ENCODE data around the gene KCNMA1.
"Not testable (repeated sequence)": the region's sequence is repeated elsewhere in the genome, so short reads cannot be mapped to it uniquely, and the experiment has no call there.

The KCNMA1 gene

DNA sequence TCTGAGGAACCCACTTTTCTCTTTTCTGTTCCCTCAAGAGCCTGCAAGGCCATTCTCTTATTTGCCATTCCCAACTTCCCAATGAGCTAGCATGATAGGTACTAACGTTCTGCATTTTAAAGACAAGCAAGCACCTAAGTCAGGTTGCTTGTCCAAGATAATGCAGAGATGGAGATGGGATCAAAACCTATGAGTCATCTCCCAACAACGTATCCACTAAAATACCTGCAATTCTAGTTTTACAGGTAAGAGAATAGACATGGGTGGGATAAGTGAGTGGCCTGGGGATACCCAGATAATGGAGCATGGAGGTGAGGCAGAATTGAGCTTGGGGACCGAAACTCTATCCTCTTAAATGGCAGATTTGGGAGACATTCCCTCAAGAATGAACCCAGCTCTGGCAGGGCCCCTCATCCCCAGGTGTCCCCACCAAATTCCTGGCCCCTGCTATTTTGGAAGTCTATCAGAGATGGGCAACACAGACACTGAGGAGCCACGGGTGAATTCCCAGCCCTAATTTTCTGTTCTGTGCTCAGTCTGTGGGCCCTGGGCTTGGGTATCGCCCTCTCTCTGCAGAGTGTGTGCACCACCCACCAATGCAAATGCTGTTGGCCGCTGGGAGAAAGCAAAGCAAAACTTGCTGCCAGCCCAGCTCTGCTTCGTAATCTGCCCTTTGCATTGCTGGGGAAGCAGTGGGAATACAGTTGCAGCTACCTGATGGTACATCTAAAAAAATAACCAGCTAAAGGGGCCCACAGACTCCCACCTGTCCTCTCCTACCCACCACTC, 98.3 kb downstream of the KCNMA1 start:
- FAIRE-seq (no peak), DNase-seq (ENCODE audit: insufficient read length, low spot score) (no peak)

DNA sequence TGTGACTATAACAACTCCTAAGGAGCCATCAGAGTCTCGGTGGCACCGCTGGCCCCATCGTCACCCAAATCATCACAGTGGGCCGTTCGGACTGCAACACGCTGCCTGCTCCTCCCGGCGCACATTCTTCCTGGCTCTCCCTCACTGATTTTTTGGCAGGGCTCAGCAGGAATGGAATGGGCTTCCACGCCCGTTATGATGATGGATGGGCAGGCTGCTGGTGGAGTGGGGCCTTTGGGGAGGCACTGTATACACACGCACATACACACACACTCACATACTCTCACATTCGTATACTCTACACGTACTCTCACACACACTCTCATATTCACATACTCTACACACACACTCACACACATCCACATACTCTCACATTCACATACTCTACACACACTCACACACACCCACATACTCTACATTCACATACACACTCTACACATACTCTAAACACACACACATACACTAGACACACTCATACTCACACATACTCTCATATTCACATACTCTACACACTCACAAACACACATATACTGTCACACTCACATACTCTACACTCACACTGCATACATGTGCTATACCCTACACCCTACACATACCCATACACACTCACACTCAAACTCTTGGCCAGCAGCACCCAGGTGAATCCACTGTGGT, 99.8 kb downstream of the KCNMA1 start:
- DNase-seq (ENCODE audit: insufficient read length, low spot score) (no peak), FAIRE-seq (no peak)

DNA sequence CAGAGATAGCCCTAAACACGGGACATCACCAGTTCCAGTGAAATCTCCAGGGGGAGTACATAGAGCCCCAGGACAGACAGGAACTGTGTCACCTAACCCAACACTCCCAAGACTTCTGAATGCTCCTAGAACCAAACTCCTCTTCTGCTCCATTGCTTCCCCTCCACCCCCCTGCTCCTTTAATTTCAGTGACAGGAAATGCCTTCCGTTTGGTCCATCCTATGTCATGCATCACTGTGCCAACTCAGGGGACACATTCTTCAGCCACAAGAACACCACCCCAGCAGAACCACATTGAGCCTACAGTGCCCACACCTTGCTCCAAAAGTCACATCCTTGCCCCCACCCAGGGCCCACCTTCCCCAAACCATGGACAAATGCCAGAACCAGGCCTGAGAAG, 100.5 kb downstream of the KCNMA1 start:
- FAIRE-seq (no peak), DNase-seq (ENCODE audit: insufficient read length, low spot score) (no peak)

DNA sequence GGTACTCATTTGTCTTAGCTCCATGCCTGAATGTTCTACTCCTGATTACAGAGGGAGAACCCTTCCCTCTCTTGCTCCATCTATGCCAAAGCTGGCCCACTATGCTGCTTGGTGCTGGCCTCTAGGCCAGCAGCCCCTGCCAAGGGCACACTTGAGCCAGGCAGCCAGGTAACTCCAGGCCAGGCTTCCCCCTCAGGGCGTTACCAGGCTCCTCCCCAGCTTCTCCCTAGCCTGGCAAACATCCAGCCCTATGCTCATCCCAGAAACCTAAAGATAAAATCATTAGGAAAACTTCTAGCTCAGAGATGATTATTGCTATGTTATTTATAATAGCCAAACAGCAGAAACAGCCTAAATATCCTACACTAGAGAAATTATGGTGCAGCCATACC, 103.7 kb downstream of the KCNMA1 start:
- DNase-seq (ENCODE audit: insufficient read length, low spot score) (no peak), FAIRE-seq (no peak)

DNA sequence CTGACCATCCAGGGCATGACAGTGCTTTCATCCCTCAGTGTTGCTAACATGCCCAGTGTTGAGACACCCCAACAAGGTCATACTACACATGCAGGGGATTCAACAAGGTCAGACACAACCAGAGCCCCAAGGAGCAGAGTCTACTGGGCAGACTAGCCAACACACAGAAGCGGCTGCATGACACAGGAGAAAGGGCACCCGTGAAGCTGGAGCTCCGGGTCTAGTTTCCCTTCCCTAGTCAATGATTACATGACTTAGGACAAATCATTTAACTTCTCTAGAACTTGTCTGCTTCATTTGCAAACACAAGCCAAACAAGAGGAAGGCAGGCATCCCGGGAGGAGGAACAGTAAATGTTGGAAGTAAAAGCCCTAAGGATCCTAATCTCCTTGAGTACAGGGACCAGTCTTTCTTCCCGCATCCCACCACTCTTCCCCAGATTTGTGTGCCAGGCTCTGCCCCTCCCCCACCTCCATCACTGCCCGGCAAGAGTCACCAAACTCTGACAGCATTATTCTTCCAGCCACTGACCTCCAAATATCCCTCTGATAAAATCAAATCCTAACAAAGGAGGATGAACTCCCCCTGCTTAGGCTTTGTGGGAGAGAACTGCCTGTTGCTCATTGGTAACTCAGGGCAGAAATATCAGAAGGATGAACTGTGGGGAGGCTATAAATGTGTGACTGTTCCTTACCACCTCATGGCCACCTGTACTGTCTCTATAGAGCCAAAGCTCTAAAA, 104.3 kb downstream of the KCNMA1 start:
- FAIRE-seq (no peak), DNase-seq (ENCODE audit: insufficient read length, low spot score) (no peak)

DNA sequence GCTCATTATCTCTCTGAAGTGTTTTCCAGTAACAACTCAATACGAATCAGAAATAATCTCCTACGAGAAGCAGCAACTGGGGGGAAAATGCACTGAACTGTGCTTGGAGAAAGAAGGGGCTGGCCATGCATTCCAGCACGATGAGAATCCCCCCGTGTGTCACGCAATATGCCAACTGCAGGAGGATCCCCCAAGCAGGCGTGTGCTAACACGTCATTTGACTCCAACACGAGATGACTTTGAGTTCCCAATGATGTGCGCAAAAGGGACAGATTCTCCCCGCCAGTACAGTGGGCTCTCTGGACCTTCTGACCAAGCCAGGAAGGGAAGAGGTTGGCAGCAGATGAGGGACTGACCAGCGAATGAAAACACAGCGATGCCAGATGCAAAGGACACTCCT, 105.5 kb downstream of the KCNMA1 start:
- FAIRE-seq, result no peak

DNA sequence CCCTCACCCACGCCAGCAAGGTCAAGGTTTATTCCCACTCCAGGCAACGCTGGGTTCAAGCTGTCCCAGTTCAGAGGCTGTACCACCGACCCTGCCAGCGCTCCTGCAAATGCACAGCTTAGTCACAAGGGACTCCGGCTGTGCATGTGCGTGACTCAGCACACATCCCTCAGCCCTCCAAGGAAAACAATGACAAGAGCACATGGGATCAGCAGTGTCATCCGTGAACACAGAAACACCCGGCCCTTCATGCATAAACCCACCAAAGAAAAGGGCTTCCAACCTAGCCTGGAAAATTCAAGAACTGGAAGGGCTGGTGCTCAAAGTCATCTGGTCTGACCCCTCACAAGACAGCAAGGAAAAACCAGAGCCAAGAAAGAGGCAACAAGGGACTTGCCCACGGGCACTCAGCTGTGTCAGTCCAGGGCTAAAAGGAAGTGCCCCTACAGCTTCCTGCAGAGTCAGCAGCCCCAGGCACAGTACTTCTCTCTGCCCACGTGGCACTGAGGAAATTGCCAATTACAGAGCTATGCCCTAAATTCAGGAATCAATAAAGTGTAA, 106.1 kb downstream of the KCNMA1 start:
- no peak for FAIRE-seq

More for the DNA sequence above, 105.5 kb downstream of the KCNMA1 start:
- no peak for DNase-seq (ENCODE audit: insufficient read length, low spot score)

DNA sequence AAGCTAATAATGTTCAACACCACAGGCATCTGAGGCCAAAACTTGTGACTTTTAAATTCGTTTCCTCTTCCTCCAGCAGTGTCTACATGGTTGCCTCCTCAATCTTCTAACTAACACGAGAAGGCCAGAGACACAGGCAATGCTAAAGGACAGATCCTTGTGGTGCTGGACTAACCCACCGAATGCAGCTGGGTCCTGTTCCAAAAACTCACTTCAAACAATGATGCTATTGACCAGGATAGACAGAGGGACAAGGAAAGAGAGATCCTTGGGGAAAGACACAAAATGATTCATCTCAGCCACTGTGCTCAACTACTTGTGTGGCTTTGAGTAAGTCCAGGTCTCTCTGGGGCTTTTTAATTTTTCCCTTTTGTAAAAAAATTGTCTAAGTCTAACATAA, 107.6 kb downstream of the KCNMA1 start:
- FAIRE-seq (no peak), DNase-seq (ENCODE audit: insufficient read length, low spot score) (no peak)

More for the DNA sequence above, 106.1 kb downstream of the KCNMA1 start:
- no peak for DNase-seq (ENCODE audit: insufficient read length, low spot score)

DNA sequence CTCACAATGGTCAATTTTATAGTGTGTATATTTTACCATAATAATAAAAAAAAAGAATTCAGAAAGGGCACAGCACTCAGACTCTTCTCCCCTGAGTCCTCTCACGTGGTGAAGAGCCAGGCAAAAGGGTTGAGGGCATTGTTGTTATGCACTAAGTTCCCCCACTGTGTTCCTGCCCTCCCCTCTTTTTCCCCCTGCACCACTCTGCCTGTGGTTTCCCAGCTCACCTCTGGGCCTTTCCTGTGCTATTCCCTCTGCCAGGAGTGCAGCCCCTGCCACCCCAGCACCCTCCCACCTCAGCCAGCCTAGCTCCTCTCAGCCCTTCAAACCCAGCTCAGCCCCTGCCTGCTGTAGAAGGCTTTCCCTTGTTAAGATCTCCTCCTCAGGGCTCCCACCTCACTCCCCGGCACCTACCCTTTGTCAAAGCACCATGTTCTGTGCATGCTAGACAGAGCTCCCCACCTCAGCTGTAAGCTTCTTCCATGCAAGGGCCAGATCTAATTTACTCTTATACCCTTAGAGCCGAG, 108.5 kb downstream of the KCNMA1 start:
- DNase-seq (ENCODE audit: insufficient read length, low spot score) (no peak), FAIRE-seq (no peak)

DNA sequence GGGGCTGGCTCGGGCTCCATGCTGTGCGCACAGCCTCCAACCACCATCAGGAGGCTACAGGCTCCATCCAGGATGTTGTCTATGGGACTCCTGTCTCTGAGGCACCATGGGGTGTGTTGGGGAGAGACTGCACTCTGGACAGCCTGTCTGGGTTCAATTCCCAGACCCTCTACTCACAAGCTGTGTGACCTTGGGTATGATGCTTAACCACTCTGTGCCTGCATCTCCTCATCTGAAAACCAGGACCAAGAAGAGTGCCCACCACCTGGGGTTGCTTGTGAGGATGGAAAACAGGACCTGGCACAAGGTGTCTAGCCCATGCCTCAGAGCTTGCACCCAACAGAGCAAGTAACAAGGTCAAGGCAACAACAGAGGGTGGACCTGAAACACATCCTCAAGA, 109.8 kb downstream of the KCNMA1 start:
- no peak for DNase-seq (ENCODE audit: insufficient read length, low spot score)
- no peak for FAIRE-seq

DNA sequence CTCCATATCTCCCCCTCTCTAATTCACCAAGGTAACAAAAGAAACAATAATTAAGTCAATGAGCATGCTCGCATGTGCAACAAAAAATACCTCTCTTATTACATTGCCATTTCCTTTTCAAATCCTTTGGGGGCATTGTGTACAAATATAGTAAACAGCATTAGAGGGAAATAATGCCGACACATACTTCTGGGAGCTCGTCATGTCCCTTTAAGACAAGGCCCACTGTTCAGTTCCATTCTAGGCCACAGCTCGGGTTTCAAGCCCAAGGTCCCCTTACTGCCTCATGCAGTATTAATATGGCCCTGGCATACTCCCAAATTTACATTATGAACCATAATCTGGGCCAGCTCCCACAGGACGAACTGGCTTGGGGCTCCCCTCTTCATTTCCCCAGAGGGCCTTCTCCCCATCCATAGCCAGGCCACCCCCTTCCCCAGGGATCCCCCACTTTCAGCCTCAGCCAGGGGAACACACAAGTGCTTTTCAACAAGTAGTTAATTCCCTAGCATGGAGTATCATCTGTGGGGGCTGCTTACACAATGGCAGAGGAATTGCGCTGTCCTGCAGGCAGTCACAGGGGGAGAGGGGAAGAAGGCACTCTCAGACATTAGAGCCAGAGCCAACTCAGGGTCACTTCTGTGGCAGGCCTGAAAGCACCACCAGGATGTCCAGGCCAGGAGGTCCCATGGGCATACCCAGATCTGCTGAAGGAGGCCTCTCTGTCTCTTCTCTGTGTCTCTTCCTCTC, 110.6 kb downstream of the KCNMA1 start:
- FAIRE-seq (no peak), DNase-seq (ENCODE audit: insufficient read length, low spot score) (no peak)

DNA sequence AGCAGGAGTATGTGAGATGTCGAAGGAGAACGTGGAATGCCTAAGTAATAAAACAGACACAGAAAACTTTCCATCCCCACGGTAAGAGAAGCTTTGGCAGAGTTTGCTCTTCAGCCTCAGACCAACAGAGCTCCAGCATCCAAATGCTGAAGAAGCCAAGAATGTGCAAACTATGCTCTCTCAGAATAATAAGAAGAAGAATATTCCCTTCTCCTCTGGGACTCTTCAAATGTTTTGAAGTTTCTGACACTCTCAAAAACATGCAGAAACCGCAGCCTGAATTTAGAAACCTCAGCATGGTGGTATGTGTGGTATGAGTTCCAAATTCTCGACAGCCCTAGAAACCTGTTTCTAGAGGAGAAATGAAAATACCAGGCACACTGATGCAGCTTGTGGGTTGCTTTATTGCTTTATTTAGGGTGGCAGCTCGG, 113.3 kb downstream of the KCNMA1 start:
- FAIRE-seq (no peak), DNase-seq (ENCODE audit: insufficient read length, low spot score) (no peak)

DNA sequence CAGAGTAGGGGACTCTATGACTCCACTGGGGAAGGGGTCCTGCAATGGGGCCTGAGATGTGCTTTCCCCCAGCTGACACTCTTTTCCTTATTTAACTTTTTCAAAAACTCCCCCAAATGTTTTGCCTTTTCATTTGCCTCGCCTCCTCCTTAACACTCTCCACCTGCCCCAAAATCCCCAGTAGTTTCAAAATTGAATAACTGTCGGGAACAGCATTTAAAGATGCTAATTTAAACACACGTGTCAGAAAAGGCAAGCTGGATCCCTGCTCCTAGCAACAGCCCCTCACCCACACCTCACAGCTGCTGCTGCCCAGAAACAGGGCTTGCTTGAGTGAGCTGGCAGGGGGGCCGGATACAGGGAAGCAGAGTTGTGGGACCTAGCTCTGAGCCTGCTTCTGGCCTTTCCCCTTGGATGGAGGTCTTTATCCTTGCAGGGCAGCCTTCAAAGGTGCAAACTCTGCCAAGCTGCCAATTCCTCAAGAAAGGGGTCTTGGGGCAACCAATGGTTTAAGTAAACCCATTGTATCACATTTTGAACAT, 115.3 kb downstream of the KCNMA1 start:
- FAIRE-seq, result no peak
- DNase-seq (ENCODE audit: insufficient read length, low spot score), result no peak

DNA sequence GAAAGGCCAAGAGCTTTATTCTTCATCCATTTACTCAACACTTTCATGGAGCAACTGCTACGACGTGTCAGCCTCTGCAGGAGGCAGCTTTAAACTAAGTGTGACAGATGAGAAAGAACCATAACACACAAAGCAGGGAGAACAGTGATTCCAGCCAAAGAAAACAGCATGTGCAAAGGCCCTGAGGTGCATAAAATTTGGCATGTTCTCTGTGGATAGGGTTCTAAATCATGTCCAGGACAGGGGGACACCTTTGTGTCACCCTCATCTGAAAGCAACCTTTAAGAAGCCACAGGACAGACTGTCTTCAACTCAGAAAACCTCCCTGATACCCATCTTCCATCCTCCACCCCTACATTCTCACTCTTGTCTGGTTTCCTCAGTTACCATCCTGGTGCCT, 116.6 kb downstream of the KCNMA1 start:
- FAIRE-seq (no peak), DNase-seq (ENCODE audit: insufficient read length, low spot score) (no peak)

DNA sequence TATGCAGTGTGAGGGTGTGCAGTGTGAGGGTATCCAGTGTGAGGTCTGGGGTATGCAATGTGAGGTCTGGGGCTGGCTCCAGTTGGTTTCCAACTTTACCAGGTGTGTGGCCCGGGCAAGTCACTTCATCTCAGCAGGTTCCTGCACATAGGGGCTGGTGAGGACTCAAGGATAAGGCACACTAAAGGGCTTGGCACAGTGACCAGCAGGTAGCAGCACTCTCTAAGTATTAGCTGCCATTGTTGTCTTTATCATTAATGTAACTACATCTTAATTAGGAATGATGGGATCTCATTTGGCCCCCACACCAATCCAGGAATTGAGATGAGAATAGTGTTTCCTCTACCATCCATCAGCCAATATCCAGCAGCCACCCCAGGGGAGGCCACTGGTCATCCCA, 117.3 kb downstream of the KCNMA1 start:
- no peak for DNase-seq (ENCODE audit: insufficient read length, low spot score)
- FAIRE-seq, result no peak

DNA sequence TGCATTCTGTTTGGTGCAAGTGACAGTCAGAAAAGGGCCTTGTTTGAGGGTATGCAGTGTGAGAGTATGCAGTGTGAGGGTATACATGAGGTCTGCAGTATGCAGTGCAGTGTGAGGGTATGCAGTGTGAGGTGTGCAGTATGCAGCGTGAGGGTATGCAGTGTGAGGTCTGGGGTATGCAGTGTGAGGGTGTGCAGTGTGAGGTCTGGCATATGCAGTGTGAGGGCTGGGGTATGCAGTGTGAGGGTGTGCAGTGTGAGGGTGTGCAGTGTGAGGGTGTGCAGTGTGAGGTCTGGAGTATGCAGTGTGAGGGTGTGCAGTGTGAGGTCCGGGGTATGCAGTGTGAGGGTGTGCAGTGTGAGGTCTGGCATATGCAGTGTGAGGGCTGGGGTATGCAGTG, 117.8 kb downstream of the KCNMA1 start:
- FAIRE-seq; DNase-seq (ENCODE audit: insufficient read length, low spot score): not testable (repeated sequence)

DNA sequence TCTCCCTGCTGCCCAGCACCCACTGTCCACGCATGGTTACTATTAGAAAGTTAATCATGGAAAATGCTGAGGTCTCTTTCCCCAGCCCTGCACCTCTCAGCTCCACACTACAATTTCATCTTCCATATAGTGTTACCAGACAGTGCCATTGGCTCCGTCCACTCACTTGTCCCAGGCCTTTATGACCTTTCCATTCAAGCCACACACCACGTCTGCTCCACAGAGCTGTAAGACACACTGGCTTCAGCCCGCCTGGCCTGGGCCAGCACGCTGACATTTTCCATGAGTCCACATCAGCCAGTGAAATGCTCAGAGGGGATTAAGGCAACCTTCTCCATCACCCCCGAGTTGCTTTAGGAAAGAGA, 118.7 kb downstream of the KCNMA1 start:
- DNase-seq (ENCODE audit: insufficient read length, low spot score), result no peak

DNA sequence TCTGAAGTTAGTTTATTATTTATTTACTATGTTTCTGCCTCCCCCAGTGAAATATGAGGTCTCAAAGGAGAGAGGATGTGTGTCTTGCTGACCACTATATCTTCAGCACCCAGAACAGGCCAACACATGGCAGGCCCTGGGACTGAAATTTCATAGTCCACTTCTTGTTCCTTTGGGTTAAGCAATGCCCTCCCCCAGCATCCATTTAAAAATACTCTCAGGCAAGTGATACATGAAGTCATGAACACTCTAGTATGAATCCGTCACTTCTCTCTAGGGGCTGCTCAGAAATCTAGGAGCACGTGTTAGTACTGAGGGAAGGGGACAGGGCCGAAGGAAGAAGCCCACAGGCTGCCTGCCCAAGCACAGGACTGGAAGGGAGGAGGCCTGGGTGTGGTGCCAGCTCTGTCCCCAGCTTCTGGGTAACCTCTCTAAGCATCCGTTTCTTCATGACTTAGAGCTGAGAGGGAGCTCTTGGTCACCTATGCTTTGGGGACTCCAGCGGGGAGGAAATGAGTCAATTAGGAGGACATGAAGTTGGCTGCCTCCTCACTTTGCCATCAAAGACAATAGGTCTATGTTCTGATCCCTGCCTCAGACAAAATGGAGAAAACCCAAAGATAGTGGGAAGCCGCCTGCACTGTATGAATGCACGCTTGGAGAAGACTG, 119.2 kb downstream of the KCNMA1 start:
- FAIRE-seq, result no peak
- DNase-seq (ENCODE audit: insufficient read length, low spot score), result no peak

More for the DNA sequence above, 118.7 kb downstream of the KCNMA1 start:
- FAIRE-seq, result no peak

DNA sequence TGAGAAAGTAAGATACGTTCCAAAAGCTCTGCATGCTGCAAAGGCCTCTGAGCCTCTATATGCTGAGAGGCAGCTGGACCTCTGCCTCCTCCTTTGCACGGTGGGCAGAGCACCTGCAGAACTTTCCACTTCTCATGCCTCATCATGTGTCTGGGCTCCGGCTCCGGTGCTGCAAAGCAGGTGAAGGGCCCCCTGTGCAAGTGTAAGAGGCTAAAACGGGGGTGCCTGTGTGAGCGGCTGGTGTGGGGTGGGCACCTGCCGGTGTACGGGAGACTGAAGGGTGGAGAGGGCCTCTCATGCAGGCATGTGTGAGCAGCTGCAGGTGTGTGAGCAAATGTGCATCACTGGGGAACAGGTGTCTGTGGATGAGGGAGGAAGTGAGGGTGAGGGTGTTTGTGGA, 121.0 kb downstream of the KCNMA1 start:
- DNase-seq (ENCODE audit: insufficient read length, low spot score), result no peak
- FAIRE-seq, result no peak

DNA sequence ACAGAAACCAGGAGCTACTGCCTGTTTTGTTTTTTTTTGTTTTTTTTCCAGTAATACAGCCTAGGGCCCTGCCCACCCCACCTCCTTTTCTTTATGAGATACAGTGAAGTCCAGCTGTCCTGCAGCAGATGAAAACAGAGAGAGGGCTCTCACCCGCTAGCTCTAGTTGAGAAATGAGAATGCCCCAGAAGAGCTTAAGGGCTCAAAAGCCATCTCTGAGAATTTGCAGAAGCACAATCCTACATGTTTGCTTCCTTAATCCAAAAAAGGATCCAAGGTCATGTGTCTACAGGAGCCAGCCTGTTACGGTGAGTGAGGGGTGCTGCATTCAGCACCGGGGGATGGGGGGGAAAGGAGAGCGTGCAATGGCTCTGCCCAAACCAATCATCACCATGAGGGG, 122.7 kb downstream of the KCNMA1 start:
- FAIRE-seq (no peak), DNase-seq (ENCODE audit: insufficient read length, low spot score) (no peak)

Measured in GM19239 (cell line).